C4-2B (cell line): ENCODE measurements around the gene KIAA0825.

ENCODE experiments used
- ZFX ChIP-seq: fragments of 450-650 bp; IDR thresholded peaks from 2 replicates; pipeline ENCODE4 v1.6.1; 2017
- TF ChIP-seq, protein P1 (sequence below): fragments of 450-650 bp; conservative IDR thresholded peaks from 2 replicates; pipeline ENCODE4 v1.5.1; 2017; ENCODE audit warnings: mild to moderate bottlenecking

DNA sequence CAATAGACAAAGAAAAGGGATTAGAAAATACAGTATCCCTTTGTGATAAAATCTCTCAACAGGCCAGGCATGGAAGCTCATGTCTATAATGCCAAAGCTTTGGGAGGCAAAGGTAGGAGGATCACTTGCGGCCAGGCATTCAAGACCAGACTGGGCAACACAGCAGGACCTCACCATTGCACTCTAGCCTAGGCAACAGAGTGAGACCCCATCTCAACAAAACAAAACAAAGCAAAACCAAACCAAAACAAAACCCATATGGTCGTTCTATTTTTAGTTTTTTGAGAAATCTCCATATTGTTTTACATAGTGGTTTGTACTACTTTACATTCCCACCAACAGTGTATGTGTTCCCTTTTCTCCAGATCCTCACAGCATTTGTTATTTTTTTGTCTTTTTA lies 193.0 kb downstream of the KIAA0825 start:
- TF ChIP-seq, protein P1, sequence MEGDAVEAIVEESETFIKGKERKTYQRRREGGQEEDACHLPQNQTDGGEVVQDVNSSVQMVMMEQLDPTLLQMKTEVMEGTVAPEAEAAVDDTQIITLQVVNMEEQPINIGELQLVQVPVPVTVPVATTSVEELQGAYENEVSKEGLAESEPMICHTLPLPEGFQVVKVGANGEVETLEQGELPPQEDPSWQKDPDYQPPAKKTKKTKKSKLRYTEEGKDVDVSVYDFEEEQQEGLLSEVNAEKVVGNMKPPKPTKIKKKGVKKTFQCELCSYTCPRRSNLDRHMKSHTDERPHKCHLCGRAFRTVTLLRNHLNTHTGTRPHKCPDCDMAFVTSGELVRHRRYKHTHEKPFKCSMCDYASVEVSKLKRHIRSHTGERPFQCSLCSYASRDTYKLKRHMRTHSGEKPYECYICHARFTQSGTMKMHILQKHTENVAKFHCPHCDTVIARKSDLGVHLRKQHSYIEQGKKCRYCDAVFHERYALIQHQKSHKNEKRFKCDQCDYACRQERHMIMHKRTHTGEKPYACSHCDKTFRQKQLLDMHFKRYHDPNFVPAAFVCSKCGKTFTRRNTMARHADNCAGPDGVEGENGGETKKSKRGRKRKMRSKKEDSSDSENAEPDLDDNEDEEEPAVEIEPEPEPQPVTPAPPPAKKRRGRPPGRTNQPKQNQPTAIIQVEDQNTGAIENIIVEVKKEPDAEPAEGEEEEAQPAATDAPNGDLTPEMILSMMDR = no peak
- no peak for TF ChIP-seq ZFX
